IPS-18c (cell line): ENCODE data around the gene FIGN.

Experiments
- H3K4me3 ChIP-seq: 2 replicates; pipeline ENCODE4 v1.7.0; 2013; ENCODE audit warnings: low read depth, mild to moderate bottlenecking, low read length, moderate library complexity; ENCODE audit not compliant: insufficient read depth
- H3K9me3 ChIP-seq: one replicate; pipeline ENCODE4 v1.6.1; 2013; ENCODE audit warnings: mild to moderate bottlenecking, low read length, moderate library complexity; ENCODE audit not compliant: control insufficient read depth, insufficient read depth

The FIGN gene

GRCh38 chr2:163751696-163752095 lies 15.9 kb upstream of the FIGN start:
- Histone ChIP-seq H3K4me3 (no peak overlapping the region), H3K9me3 (no peaks in the 10 kb centered on the region)

- Histone ChIP-seq H3K4me3 (no peak overlapping the region), H3K9me3 (no peaks in the 10 kb centered on the region)
Measured at GRCh38 chr2:163748420-163748819, 12.6 kb upstream of the FIGN start.

- Histone ChIP-seq H3K9me3 (no peaks in the 10 kb centered on the region), H3K4me3 (no peak overlapping the region)
Measured at GRCh38 chr2:163741435-163741834, 5.6 kb upstream of the FIGN start.

- Histone ChIP-seq H3K9me3 (no peaks in the 10 kb centered on the region), H3K4me3 (no peak overlapping the region; the same call in 1 of the 2 replicates)
Measured at GRCh38 chr2:163737563-163737962, 1.8 kb upstream of the FIGN start.

- H3K9me3 ChIP-seq: no peaks in the 10 kb centered on the region
- peak overlapping the region; percentile 78; the same call in 1 of the 2 replicates for H3K4me3 ChIP-seq
Measured at GRCh38 chr2:163737190-163737439, 1.3 kb upstream of the FIGN start.

- H3K4me3 ChIP-seq: peak overlapping the region; percentile 78
- no peaks in the 10 kb centered on the region for H3K9me3 ChIP-seq
Measured at GRCh38 chr2:163736433-163737189, 803 bp upstream of the FIGN start.

GRCh38 chr2:163734881-163735684 lies 725 bp downstream of the FIGN start:
- Histone ChIP-seq H3K9me3 (no peaks in the 10 kb centered on the region), H3K4me3 (peak overlapping the region; percentile 78)

- H3K9me3 ChIP-seq: no peaks in the 10 kb centered on the region
- H3K4me3 ChIP-seq: peak overlapping the region; percentile 78; the same call in 1 of the 2 replicates
Measured at GRCh38 chr2:163734401-163734800, 1.4 kb downstream of the FIGN start.

GRCh38 chr2:163733956-163734355 lies 1.9 kb downstream of the FIGN start:
- Histone ChIP-seq H3K4me3 (no peak overlapping the region; the same call in 1 of the 2 replicates), H3K9me3 (no peaks in the 10 kb centered on the region)

- Histone ChIP-seq H3K4me3 (no peak overlapping the region), H3K9me3 (no peaks in the 10 kb centered on the region)
Measured at GRCh38 chr2:163733301-163733938, 2.4 kb downstream of the FIGN start.

GRCh38 chr2:163732727-163733126 lies 3.1 kb downstream of the FIGN start:
- Histone ChIP-seq H3K4me3 (no peak overlapping the region), H3K9me3 (no peaks in the 10 kb centered on the region)

- H3K9me3 ChIP-seq: no peaks in the 10 kb centered on the region
- H3K4me3 ChIP-seq: no peak overlapping the region
Measured at GRCh38 chr2:163731735-163732134, 4.1 kb downstream of the FIGN start.

GRCh38 chr2:163730556-163730955 lies 5.3 kb downstream of the FIGN start:
- Histone ChIP-seq H3K9me3 (no peaks in the 10 kb centered on the region), H3K4me3 (no peak overlapping the region)

- Histone ChIP-seq H3K4me3 (no peak overlapping the region), H3K9me3 (no peaks in the 10 kb centered on the region)
Measured at GRCh38 chr2:163729636-163730273, 6.1 kb downstream of the FIGN start.

GRCh38 chr2:163723881-163724280 lies 11.9 kb downstream of the FIGN start:
- H3K4me3 ChIP-seq: no peak overlapping the region
- H3K9me3 ChIP-seq: no peaks in the 10 kb centered on the region

- Histone ChIP-seq H3K4me3 (no peak overlapping the region), H3K9me3 (no peaks in the 10 kb centered on the region)
Measured at GRCh38 chr2:163723348-163723747, 12.5 kb downstream of the FIGN start.

- no peak overlapping the region for H3K4me3 ChIP-seq
- no peaks in the 10 kb centered on the region for H3K9me3 ChIP-seq
Measured at GRCh38 chr2:163719331-163719730, 16.5 kb downstream of the FIGN start.
